ENCODE results near the gene NPTXR. TPM values are rescaled to one million over a fixed set of nuclear protein-coding genes. Genes with fewer than 3 reads are reported as not detected.

NPTXR gene
- total RNA-seq, 1 donor from 2014 or later = 0.13 TPM

GRCh38 chr22:38863531-38864131, 19.8 kb upstream of the NPTXR start:
- intact Hi-C loops (cut with micrococcal nuclease) = no loop called here
- ChIA-PET POLR2A (no interaction called here), CTCF (no interaction called here)
- TF ChIP-seq CTCF (IDR thresholded peaks at IDR 0.05) = no peak
- peaks cover 20% of the 10 kb centered on the region for H3K36me3 Mint-ChIP-seq (ENCODE audit: low read depth)
- H3K27me3 Mint-ChIP-seq = no peaks in the 10 kb centered on the region
- no peaks in the 10 kb centered on the region for H3K9me3 Mint-ChIP-seq
- DNase-seq = no peak
- H3K4me3 Mint-ChIP-seq = no peak overlapping the region
- ATAC-seq (ENCODE audit: low read depth) = no peak
- H3K27ac Mint-ChIP-seq = no peak overlapping the region
- peaks cover 7% of the 10 kb centered on the region for H3K4me1 Mint-ChIP-seq

GRCh38 chr22:38862375-38863329, 18.8 kb upstream of the NPTXR start:
- no peak for TF ChIP-seq CTCF (IDR thresholded peaks at IDR 0.05)
- Mint-ChIP-seq H3K4me1 (no peaks in the 10 kb centered on the region), H3K9me3 (no peaks in the 10 kb centered on the region), H3K27ac (no peak overlapping the region), H3K36me3 (ENCODE audit: low read depth) (peaks cover 16% of the 10 kb centered on the region), H3K4me3 (no peak overlapping the region), H3K27me3 (peaks cover 5% of the 10 kb centered on the region)
- ATAC-seq (ENCODE audit: low read depth) (peak; percentile 34), DNase-seq (no peak)
- POLR2A ChIA-PET = no interaction called here
- CTCF ChIA-PET = interaction anchor here (1.6 kb wide), 1 partner anchor 8 kb away, joined by 7 read pairs; no protein-coding TSS in a partner anchor
- intact Hi-C loops (cut with micrococcal nuclease) = no loop called here

GRCh38 chr22:38861927-38862326, 18.1 kb upstream of the NPTXR start:
- Mint-ChIP-seq H3K27me3 (peaks cover 8% of the 10 kb centered on the region), H3K27ac (no peak overlapping the region), H3K9me3 (no peaks in the 10 kb centered on the region), H3K4me3 (no peak overlapping the region), H3K36me3 (ENCODE audit: low read depth) (peaks cover 11% of the 10 kb centered on the region), H3K4me1 (no peaks in the 10 kb centered on the region)
- no peak for DNase-seq
- intact Hi-C loops (cut with micrococcal nuclease) = no loop called here
- TF ChIP-seq CTCF (IDR thresholded peaks at IDR 0.05) = no peak
- ChIA-PET CTCF (interaction anchor here (1.1 to 1.6 kb wide), 2 partner anchors 8 to 9 kb away, joined by 3 to 7 read pairs; no protein-coding TSS in a partner anchor), POLR2A (no interaction called here)
- ATAC-seq (ENCODE audit: low read depth) = no peak

- no peak for DNase-seq
- CTCF ChIA-PET = interaction anchor here (1.1 to 1.6 kb wide), 2 partner anchors 9 kb away, joined by 3 to 7 read pairs; no protein-coding TSS in a partner anchor
- intact Hi-C loops (cut with micrococcal nuclease) = no loop called here
- Mint-ChIP-seq H3K27ac (no peak overlapping the region), H3K27me3 (peaks cover 8% of the 10 kb centered on the region), H3K36me3 (ENCODE audit: low read depth) (peaks cover 11% of the 10 kb centered on the region), H3K4me3 (no peak overlapping the region), H3K4me1 (no peaks in the 10 kb centered on the region), H3K9me3 (no peaks in the 10 kb centered on the region)
- no peak for TF ChIP-seq CTCF (IDR thresholded peaks at IDR 0.05)
- ATAC-seq (ENCODE audit: low read depth) = no peak
- POLR2A ChIA-PET = no interaction called here
Observed at GRCh38 chr22:38861170-38861876, 17.5 kb upstream of the NPTXR start.

Measured in activated B cell treated with CpG ODN at 0.5 μM for 24 hours (primary cell).